ENCODE results near the gene DHRS7. TPM values are rescaled to one million over a fixed set of nuclear protein-coding genes. Genes with fewer than 3 reads are reported as not detected.

Gene DHRS7
- total RNA-seq, 1 donor from 2014 or later: 69.3 TPM

DNA sequence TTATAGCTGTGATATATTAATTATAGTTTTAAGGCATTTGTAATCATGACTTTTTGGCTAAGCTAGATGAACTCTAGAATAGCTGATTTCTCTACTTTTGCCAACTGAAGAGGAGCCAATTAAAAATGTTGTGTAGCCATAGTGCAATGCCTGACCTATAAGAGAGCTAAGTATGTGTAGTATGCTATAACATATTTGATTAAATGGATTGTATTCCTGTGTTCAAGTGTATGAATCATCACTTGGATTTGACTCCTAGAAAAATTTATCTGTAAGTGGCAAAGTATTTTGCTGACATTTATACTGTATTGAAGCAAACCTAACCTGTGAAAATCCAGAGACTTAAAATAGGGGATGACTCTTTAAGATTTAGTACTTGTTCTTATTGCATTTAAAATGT lies 39.3 kb downstream of the DHRS7 start:
- ATAC-seq (no peak), DNase-seq (no peak)
- Histone ChIP-seq H3K4me3 (no peak overlapping the region), H3K4me1 (no peaks in the 10 kb centered on the region), H3K27me3 (no peaks in the 10 kb centered on the region), H3K27ac (no peak overlapping the region), H3K9me3 (no peaks in the 10 kb centered on the region), H3K36me3 (peaks cover 59% of the 10 kb centered on the region)
- TF ChIP-seq, protein P1, sequence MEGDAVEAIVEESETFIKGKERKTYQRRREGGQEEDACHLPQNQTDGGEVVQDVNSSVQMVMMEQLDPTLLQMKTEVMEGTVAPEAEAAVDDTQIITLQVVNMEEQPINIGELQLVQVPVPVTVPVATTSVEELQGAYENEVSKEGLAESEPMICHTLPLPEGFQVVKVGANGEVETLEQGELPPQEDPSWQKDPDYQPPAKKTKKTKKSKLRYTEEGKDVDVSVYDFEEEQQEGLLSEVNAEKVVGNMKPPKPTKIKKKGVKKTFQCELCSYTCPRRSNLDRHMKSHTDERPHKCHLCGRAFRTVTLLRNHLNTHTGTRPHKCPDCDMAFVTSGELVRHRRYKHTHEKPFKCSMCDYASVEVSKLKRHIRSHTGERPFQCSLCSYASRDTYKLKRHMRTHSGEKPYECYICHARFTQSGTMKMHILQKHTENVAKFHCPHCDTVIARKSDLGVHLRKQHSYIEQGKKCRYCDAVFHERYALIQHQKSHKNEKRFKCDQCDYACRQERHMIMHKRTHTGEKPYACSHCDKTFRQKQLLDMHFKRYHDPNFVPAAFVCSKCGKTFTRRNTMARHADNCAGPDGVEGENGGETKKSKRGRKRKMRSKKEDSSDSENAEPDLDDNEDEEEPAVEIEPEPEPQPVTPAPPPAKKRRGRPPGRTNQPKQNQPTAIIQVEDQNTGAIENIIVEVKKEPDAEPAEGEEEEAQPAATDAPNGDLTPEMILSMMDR (IDR thresholded peaks at IDR 0.05): no peak
- intact Hi-C loops (cut with DNase I): no loop called here

DNA sequence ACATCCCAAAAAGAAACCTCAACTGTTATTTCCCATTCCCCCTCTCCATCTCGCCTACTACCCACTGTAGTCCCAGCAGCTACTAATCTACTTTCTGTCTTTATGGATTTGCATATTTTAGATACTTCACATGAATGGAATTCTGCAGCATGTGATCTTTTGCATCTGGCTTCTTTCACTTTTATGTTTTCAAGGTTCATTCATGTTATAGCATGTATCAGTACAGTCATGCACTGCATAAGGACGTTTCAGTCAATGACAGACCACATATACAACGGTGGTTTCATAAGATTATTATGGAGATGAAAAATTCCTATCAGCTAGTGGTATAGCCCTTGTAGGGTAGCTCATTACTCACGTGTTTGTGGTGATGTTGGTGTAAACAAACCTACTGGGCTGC lies 49.0 kb downstream of the DHRS7 start:
- no peak for DNase-seq
- no peaks in the 10 kb centered on the region for H3K9me3 ChIP-seq
- no peak for ATAC-seq
- no peaks in the 10 kb centered on the region for H3K27me3 ChIP-seq
- intact Hi-C loops (cut with DNase I): no loop called here
- no peak overlapping the region for H3K27ac ChIP-seq
- TF ChIP-seq, protein P1 (IDR thresholded peaks at IDR 0.05): no peak
- H3K4me3 ChIP-seq: no peak overlapping the region
- no peaks in the 10 kb centered on the region for H3K4me1 ChIP-seq
- H3K36me3 ChIP-seq: peaks cover 44% of the 10 kb centered on the region

DNA sequence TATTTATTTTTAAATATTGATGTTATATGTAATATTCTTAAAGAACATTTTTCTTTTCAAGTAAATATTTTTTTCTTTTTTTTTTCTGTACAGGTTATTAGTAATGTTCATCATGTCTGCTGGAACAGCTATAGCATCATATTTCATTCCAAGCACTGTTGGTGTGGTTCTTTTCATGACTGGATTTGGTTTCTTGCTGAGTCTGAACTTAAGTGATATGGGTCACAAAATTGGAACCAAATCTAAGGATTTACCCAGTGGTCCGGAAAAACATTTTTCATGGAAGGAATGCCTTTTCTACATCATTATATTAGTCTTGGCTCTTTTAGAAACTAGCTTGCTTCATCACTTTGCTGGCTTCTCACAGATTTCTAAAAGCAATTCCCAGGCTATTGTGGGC lies 50.3 kb downstream of the DHRS7 start:
- Histone ChIP-seq H3K27ac (no peak overlapping the region), H3K9me3 (no peaks in the 10 kb centered on the region), H3K4me3 (no peak overlapping the region), H3K36me3 (peaks cover 38% of the 10 kb centered on the region), H3K27me3 (no peaks in the 10 kb centered on the region), H3K4me1 (no peaks in the 10 kb centered on the region)
- TF ChIP-seq, protein P1 (IDR thresholded peaks at IDR 0.05): no peak
- no peak for DNase-seq
- intact Hi-C loops (cut with DNase I): no loop called here
- no peak for ATAC-seq

DNA sequence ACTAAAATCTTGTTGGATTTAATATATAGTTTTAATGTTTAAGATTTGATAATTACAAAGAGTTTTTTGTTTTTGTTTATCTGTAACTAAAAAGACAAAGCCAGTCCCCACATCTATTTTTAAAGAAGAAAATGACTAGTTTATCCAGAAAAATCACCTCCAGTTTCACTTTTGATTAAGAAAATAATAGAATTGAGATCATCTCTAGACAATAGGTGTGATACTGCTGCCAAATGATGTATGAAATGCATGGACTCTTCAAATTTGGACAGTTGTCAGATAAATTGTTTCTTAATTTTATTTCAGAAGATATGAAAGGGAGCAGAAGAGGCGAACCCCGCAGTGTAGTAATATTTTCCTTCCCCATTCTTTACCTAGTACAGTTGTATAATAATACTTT lies 53.5 kb downstream of the DHRS7 start:
- Histone ChIP-seq H3K36me3 (peaks cover 30% of the 10 kb centered on the region), H3K4me1 (no peaks in the 10 kb centered on the region), H3K27me3 (no peaks in the 10 kb centered on the region), H3K4me3 (no peak overlapping the region), H3K27ac (no peak overlapping the region), H3K9me3 (no peaks in the 10 kb centered on the region)
- ATAC-seq (no peak), DNase-seq (no peak)
- intact Hi-C loops (cut with DNase I): no loop called here
- TF ChIP-seq, protein P1 (IDR thresholded peaks at IDR 0.05): no peak

DNA sequence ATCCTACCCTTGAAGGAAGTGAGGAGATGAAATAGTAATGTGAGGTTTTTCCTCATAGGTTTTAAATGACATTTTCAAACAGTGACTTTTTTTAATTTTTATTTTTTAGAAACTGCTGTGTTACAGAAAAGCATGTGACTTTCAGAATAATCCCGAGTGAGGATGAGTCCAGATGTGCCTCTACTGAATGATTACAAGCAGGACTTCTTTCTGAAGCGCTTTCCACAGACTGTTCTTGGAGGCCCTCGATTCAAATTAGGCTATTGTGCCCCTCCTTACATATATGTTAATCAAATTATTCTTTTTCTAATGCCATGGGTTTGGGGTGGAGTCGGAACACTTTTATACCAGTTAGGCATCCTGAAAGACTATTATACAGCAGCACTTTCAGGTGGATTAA lies 57.7 kb downstream of the DHRS7 start:
- TF ChIP-seq, protein P1 (IDR thresholded peaks at IDR 0.05): no peak
- Histone ChIP-seq H3K27me3 (no peaks in the 10 kb centered on the region), H3K36me3 (peaks cover 18% of the 10 kb centered on the region), H3K4me3 (no peak overlapping the region), H3K9me3 (no peaks in the 10 kb centered on the region), H3K4me1 (no peaks in the 10 kb centered on the region), H3K27ac (no peak overlapping the region)
- intact Hi-C loops (cut with DNase I): no loop called here
- no peak for ATAC-seq
- no peak for DNase-seq

DNA sequence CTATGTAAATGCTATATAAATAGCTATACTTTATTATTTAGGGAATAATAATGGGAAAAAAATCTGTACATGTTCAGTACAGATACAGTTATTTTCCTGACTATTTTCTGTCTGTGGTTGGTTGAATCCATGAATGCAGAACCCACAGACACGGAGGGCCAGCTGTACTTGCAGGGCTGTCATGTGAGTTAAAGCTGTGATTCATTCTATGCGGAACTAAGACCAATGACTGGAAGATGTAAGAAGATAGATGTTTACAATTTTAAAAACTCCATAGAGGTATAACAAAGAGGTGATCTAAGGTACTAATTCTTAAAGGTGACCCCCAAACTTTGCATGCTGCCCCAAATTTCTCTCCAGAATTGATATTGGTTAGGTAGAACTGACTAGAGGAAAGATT lies 58.9 kb downstream of the DHRS7 start:
- Histone ChIP-seq H3K4me3 (no peak overlapping the region), H3K36me3 (peaks cover 18% of the 10 kb centered on the region), H3K27me3 (no peaks in the 10 kb centered on the region), H3K27ac (no peak overlapping the region), H3K9me3 (no peaks in the 10 kb centered on the region), H3K4me1 (no peaks in the 10 kb centered on the region)
- ATAC-seq (peak; percentile 76), DNase-seq (no peak)
- TF ChIP-seq, protein P1 (IDR thresholded peaks at IDR 0.05): no peak
- intact Hi-C loops (cut with DNase I): no loop called here
